Heart left ventricle (tissue), 16 donors: ENCODE data around the gene ITGB3BP. TPM values are rescaled to one million over a fixed set of nuclear protein-coding genes. Genes with fewer than 3 reads are reported as not detected.
"Not testable (repeated sequence)": the region's sequence is repeated elsewhere in the genome, so short reads cannot be mapped to it uniquely, and the experiment has no call there.

Source experiments
- ATAC-seq, 4 donors: fragments of 200-7000 bp; cut with Tn5 transposase; one replicate each; pipeline ENCODE4 v1.9.1; 2020 to 2022; ENCODE audit warnings: moderate library complexity in 4 of 4, mild to moderate bottlenecking in 3 of 4, moderate number of reproducible peaks in 1 of 4
- DNase-seq, 5 donors: peaks; one replicate each; pipeline ENCODE4 v3.0.0-alpha.2; 2020
- H3K27ac ChIP-seq, 12 donors: fragments of 200-600 bp; sonication (generic) in 4 of 12; one replicate each; pipeline versions ENCODE4 v1.5.0 to v1.8.0; 2016 to 2022; ENCODE audit warnings: mild to moderate bottlenecking in 2 of 12
- H3K27me3 ChIP-seq, 9 donors: fragments of 200-600 bp; sonication (generic) in 2 of 9; one replicate each; pipeline versions ENCODE4 v1.5.1 to v1.8.0; 2016 to 2022; ENCODE audit warnings: mild to moderate bottlenecking in 3 of 9
- H3K36me3 ChIP-seq, 9 donors: fragments of 200-600 bp; sonication (generic) in 2 of 9; one replicate each; pipeline versions ENCODE4 v1.5.0 to v1.8.0; 2018 to 2022; ENCODE audit warnings: mild to moderate bottlenecking in 2 of 9
- H3K4me1 ChIP-seq, 12 donors: fragments of 200-600 bp; sonication (generic) in 4 of 12; one replicate each; pipeline versions ENCODE4 v1.5.0 to v1.8.0; 2016 to 2022; ENCODE audit warnings: mild to moderate bottlenecking in 3 of 12
- H3K4me3 ChIP-seq, 12 donors: fragments of 200-600 bp; sonication (generic) in 4 of 12; one replicate each; pipeline versions ENCODE4 v1.5.0 to v1.8.0; 2017 to 2022; ENCODE audit warnings: mild to moderate bottlenecking in 9 of 12, moderate library complexity in 4 of 12
- H3K9me3 ChIP-seq, 12 donors: fragments of 200-600 bp; sonication (generic) in 4 of 12; one replicate each; pipeline versions ENCODE4 v1.5.0 to v1.8.0; 2016 to 2022; ENCODE audit warnings: mild to moderate bottlenecking in 1 of 12
- CTCF ChIP-seq, 12 donors: fragments of 200-600 bp; sonication (generic) in 4 of 12; IDR thresholded peaks; one replicate each; pipeline versions ENCODE4 v1.5.0 to v1.8.0; 2018 to 2022; ENCODE audit warnings: antibody characterized with exemption in 12 of 12, mild to moderate bottlenecking in 5 of 12
- POLR2A ChIP-seq, 2 donors: fragments of 450-650 bp; IDR thresholded peaks; one replicate each; pipeline ENCODE4 v1.6.1; 2017; ENCODE audit warnings: antibody characterized with exemption in 2 of 2, mild to moderate bottlenecking in 2 of 2, moderate library complexity in 2 of 2
- WGBS, 4 donors: extraction: QIAGEN DNeasy Blood & Tissue Kit in 2 of 4; methylation state at CpG; one replicate each; pipeline versions ENCODE4 v1.1.5 to v1.1.7; 2013 to 2018; 5-methylcytosine and 5-hydroxymethylcytosine counted together
- intact Hi-C, 10 donors: fragments of 100-400 bp; cut with DNase I; formaldehyde crosslinking; loops; one replicate each; pipeline versions ENCODE4 v1.11.1 to v1.14.2; 2022
- polyA plus RNA-seq, 2 donors: library from polyadenylated mRNA; stranded (reverse); fragments of 200-250 nt; gene quantifications; one replicate each; pipeline ENCODE4 v1.2.3, GENCODE V29; 2013
- total RNA-seq, 9 donors: library from RNA; depleted of rRNA in 2 of 9; stranded (reverse); fragments of >200 nt in 2 of 9; fragmentation: NEBNext Ultra II Directional in 3 of 9; extraction: Animal tissue kit (Norgen Biotek cat#: 25700) in 3 of 9; gene quantifications; one replicate each; pipeline versions ENCODE4 v1.1.0 to v1.2.4, GENCODE V29; 2016 to 2023
- donor health status: ischemic (EF 13 %, LVEDD 7.1; RV severe dilation, severe dysfunction).
- donor health status: healthy with polysubstance abuse.
- donor health status: DM: no; HTN: yes; CAD: no.
- donor health status: DM: no; HTN: no; CAD: no.
- donor health status: ischemic (EF 25% LVEDD 6.9; RV normal size, moderate dysfunction).
- donor health status: ischemic (EF 25% LVEDD 5.7; RV mildly dilated, moderate dysfunction).
- donor health status: healthy.
- donor health status: DM: yes; HTN: yes; CAD: no.
- donor health status: ischemic (EF 35%, LVEDD 5.7; RV mildly dilated, moderate dysfunction).
- donor health status: nonischemic (EF 11% LVEDD 7.7; RV severe dilation, severe dysfunction).
- donor health status: DM: yes; HTN: yes; CAD: no.
- donor health status: PGD.
- donor health status: ischemic (EF 29% LVEDD 5.4; RV normal size, mild dysfunction).
- donor health status: nonischemic (EF 23%, LVEDD 6.1; RV moderate dilation, normal function).

Gene ITGB3BP
- total and polyA plus RNA-seq, 11 donors: 2.0 to 17.2 (median 6.4) TPM

- DNase-seq: no peak
- 87 to 95% (median 90%) methylated on average over 7 of the region's 7 CpGs for WGBS, 4 donors
- TF ChIP-seq CTCF (IDR thresholded peaks at IDR 0.05): no peak
- no peak for TF ChIP-seq POLR2A (IDR thresholded peaks at IDR 0.05)
- H3K4me1 ChIP-seq: no peaks in the 10 kb centered on the region
- no peak overlapping the region for H3K27ac ChIP-seq
- no peak overlapping the region for H3K4me3 ChIP-seq
- peaks cover 0 to under 1% (median 0%) of the 10 kb centered on the region in 12 donors for H3K9me3 ChIP-seq
- H3K36me3 ChIP-seq: peaks cover 0 to 7% (median 0%) of the 10 kb centered on the region in 9 donors
- H3K27me3 ChIP-seq: no peaks in the 10 kb centered on the region
- ATAC-seq: no peak
- intact Hi-C loops: no loop called here
Observed at GRCh38 chr1:63475761-63476160, 47.3 kb downstream of the ITGB3BP start.

DNA sequence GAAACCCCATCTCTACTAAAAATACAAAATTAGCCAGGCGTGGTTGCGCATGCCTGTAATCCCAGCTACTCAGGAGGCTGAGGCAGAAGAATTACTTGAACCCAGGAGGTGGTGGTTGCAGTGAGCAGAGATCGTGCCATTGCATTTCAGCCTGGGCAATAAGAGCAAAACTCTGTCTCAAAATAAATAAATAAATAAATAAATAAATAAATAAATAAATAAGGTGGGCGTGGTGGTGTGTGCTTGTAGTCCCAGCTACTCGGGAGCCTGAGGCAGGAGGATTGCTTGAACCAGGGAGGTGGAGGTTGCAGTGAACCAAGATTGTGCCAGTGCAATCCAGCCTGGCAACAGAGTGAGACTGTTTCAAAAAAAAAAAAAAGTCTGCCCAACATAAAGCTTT, 54.3 kb downstream of the ITGB3BP start:
- DNase-seq, H3K4me1 ChIP-seq, H3K9me3 ChIP-seq, H3K4me3 ChIP-seq, H3K36me3 ChIP-seq, H3K27ac ChIP-seq, H3K27me3 ChIP-seq, ATAC-seq: not testable (repeated sequence)
- intact Hi-C loops: loop anchor here in 1 of 10 donors (5.0 kb wide), 1 partner anchor 69 kb away; no protein-coding TSS in a partner anchor
- WGBS, 4 donors: 94 to 98% (median 97%) methylated on average over 5 of the region's 5 CpGs

GRCh38 chr1:63466759-63467158, 56.3 kb downstream of the ITGB3BP start:
- H3K27ac ChIP-seq: no peak overlapping the region
- no peak for ATAC-seq
- peaks cover 0 to 9% (median 0%) of the 10 kb centered on the region in 9 donors for H3K36me3 ChIP-seq
- intact Hi-C loops: loop anchor here in 1 of 10 donors (5.0 kb wide), 1 partner anchor 71 kb away; no protein-coding TSS in a partner anchor
- TF ChIP-seq POLR2A (IDR thresholded peaks at IDR 0.05): no peak
- peak in 3 of 12 donors; percentile 11 to 34 (median 22) for TF ChIP-seq CTCF (IDR thresholded peaks at IDR 0.05)
- H3K4me1 ChIP-seq: peaks cover 0 to 7% (median 0%) of the 10 kb centered on the region in 12 donors
- no peak for DNase-seq
- 88 to 98% (median 96%) methylated on average over 3 of the region's 3 CpGs for WGBS, 4 donors
- H3K4me3 ChIP-seq: no peak overlapping the region
- H3K27me3 ChIP-seq: no peaks in the 10 kb centered on the region
- H3K9me3 ChIP-seq: peaks cover 0 to 18% (median 7%) of the 10 kb centered on the region in 12 donors

DNA sequence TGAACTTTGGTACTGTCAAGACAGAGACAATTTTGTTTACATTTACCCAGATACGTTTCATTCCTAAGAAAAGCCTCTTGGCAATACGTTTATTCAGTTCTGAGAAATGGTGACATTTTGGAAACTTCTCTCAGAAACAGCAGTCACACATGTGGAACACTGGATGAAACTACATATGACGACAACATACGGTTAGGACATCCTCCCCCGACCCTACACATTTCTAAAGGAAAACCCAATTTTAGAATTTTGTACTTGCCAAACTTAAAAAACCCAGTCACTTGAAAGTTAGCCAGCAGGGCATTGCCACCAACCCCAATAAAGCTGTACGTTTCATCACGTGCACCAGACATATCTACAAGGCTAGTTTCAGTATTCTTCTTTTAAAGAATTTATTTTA, 56.8 kb downstream of the ITGB3BP start:
- 87 to 90% (median 89%) methylated on average over 7 of the region's 7 CpGs for WGBS, 4 donors
- no peak for ATAC-seq
- TF ChIP-seq CTCF (IDR thresholded peaks at IDR 0.05) (no peak), POLR2A (IDR thresholded peaks at IDR 0.05) (no peak)
- Histone ChIP-seq H3K9me3 (peaks cover 0 to 23% (median 10%) of the 10 kb centered on the region in 12 donors), H3K27me3 (no peaks in the 10 kb centered on the region), H3K4me1 (peaks cover 0 to 7% (median 0%) of the 10 kb centered on the region in 12 donors), H3K36me3 (peaks cover 0 to 15% (median 0%) of the 10 kb centered on the region in 9 donors), H3K4me3 (no peak overlapping the region), H3K27ac (no peak overlapping the region)
- intact Hi-C loops: loop anchor here in 1 of 10 donors (5.0 kb wide), 1 partner anchor 71 kb away; no protein-coding TSS in a partner anchor
- no peak for DNase-seq

DNA sequence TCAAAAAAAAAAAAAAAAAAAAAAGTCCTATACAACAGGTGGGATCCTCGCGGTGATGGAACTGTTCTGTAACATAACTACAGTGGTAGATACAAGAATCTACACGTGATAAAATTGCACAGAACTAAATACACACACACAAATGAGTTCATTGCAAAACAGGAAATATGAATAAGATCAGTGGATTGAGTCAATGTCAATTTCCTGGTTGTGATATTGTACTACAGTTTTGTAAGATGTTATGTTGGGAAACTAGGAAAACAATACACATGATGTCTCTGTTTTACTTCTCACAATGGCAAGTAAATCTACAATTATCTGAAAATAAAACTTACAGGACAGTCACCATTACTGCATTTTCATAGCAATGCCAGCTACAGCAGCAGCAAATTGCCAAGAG, 59.8 kb downstream of the ITGB3BP start:
- WGBS, 4 donors: 77 to 86% (median 80%) methylated on average over 3 of the region's 3 CpGs
- Histone ChIP-seq H3K36me3 (peaks cover 0 to 17% (median 0%) of the 10 kb centered on the region in 9 donors), H3K27me3 (no peaks in the 10 kb centered on the region), H3K4me3 (no peak overlapping the region), H3K4me1 (peaks cover 0 to 7% (median 0%) of the 10 kb centered on the region in 12 donors), H3K9me3 (peaks cover 0 to 17% (median 8%) of the 10 kb centered on the region in 12 donors), H3K27ac (peak overlapping the region in 1 of 12 donors; percentile 48)
- ATAC-seq (no peak), DNase-seq (no peak)
- TF ChIP-seq CTCF (IDR thresholded peaks at IDR 0.05) (no peak), POLR2A (IDR thresholded peaks at IDR 0.05) (no peak)
- intact Hi-C loops: no loop called here
